MM.1S (cell line): ENCODE data around the gene ACAA1.

Experiments
- DNase-seq: peaks from one replicate; pipeline ENCODE4 v3.0.0-alpha.2; 2015
- H2AFZ ChIP-seq: fragments of 300-600 bp; sonication (generic); 2 replicates; pipeline ENCODE4 v1.6.0; 2016; ENCODE audit warnings: antibody characterized with exemption, low read length
- H3F3A ChIP-seq: fragments of 300-600 bp; sonication (generic); 2 replicates; pipeline ENCODE4 v1.6.1; 2016; ENCODE audit warnings: mild to moderate bottlenecking, antibody characterized with exemption, low read length, moderate library complexity, mixed read lengths; ENCODE audit not compliant: insufficient read depth
- H3K27ac ChIP-seq: fragments of 300-600 bp; sonication (generic); 2 replicates; pipeline ENCODE4 v1.5.1; 2016; ENCODE audit warnings: mild to moderate bottlenecking, low read length
- H3K27me3 ChIP-seq: fragments of 300-600 bp; sonication (generic); replicated peaks from 2 replicates; pipeline ENCODE4 v1.6.0; 2016; ENCODE audit warnings: low read length; ENCODE audit not compliant: insufficient read depth
- H3K36me3 ChIP-seq: fragments of 300-600 bp; sonication (generic); replicated peaks from 2 replicates; pipeline ENCODE4 v1.6.1; 2016; ENCODE audit warnings: mild to moderate bottlenecking, low read length, mixed read lengths; ENCODE audit not compliant: insufficient read depth
- H3K4me1 ChIP-seq: fragments of 300-600 bp; sonication (generic); 2 replicates; pipeline ENCODE4 v1.6.1; 2016; ENCODE audit warnings: low read length, mixed read lengths
- H3K4me2 ChIP-seq: fragments of 300-600 bp; sonication (generic); 2 replicates; pipeline ENCODE4 v1.6.0; 2016; ENCODE audit warnings: low read depth, low read length
- H3K4me3 ChIP-seq: fragments of 300-600 bp; sonication (generic); 2 replicates; pipeline ENCODE4 v1.5.1; 2016; ENCODE audit warnings: low read length, mixed read lengths
- H3K79me2 ChIP-seq: fragments of 300-600 bp; sonication (generic); 2 replicates; pipeline ENCODE4 v1.6.1; 2016; ENCODE audit warnings: mixed run types, low read length, mixed read lengths
- H3K9ac ChIP-seq: fragments of 300-600 bp; sonication (generic); 2 replicates; pipeline ENCODE4 v1.6.1; 2016; ENCODE audit warnings: low read length, mixed read lengths
- H3K9me2 ChIP-seq: fragments of 300-600 bp; sonication (generic); replicated peaks from 2 replicates; pipeline ENCODE4 v1.6.1; 2016; ENCODE audit warnings: mild to moderate bottlenecking, low read length, mixed read lengths; ENCODE audit not compliant: insufficient read depth
- H3K9me3 ChIP-seq: fragments of 300-600 bp; sonication (generic); replicated peaks from 2 replicates; pipeline ENCODE4 v1.6.1; 2016; ENCODE audit warnings: mild to moderate bottlenecking, low read length, mixed read lengths; ENCODE audit not compliant: insufficient read depth
- H4K20me1 ChIP-seq: fragments of 300-600 bp; sonication (generic); 2 replicates; pipeline ENCODE4 v1.6.1; 2016; ENCODE audit warnings: mild to moderate bottlenecking, low read length, moderate library complexity, mixed read lengths; ENCODE audit not compliant: insufficient read depth
- EZH2 ChIP-seq: fragments of 300-600 bp; sonication (generic); optimal IDR thresholded peaks from 2 replicates; pipeline ENCODE3; 2017; ENCODE audit warnings: low read depth, mild to moderate bottlenecking, antibody characterized with exemption, low read length, mixed read lengths
- EZH2phosphoT487 ChIP-seq: fragments of 300-600 bp; sonication (generic); IDR thresholded peaks from 2 replicates; pipeline ENCODE4 v1.6.1; 2018; ENCODE audit warnings: antibody characterized with exemption, low read length
- TF ChIP-seq, protein P1 (sequence below): fragments of 300-600 bp; sonication (generic); IDR thresholded peaks from 2 replicates; pipeline ENCODE4 v1.5.1; 2016; ENCODE audit warnings: antibody characterized with exemption, low read length, mixed read lengths

Gene ACAA1

DNA sequence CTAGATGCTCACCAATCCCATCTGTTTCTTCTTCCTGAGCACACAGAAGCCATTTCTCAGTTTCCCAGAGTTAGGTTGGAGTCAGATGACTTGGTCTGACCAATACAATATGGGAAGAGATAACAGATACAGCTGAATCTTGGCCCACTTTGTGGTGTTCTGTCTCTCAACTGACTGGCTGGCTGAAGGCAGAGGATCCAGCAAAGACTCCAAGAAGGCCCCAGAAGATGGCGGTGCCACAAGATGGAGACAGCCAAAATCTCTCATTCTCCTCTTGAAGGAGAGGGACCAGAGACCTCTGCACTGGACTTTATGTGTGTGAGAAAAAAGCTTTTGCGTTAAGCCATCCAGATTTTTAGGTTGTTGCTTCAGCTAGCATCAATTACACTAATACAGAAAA, 20.2 kb upstream of the ACAA1 start:
- no peaks in the 10 kb centered on the region for H3K9me2 ChIP-seq
- H3K9ac ChIP-seq, result no peak overlapping the region
- H3K4me3 ChIP-seq, result no peak overlapping the region
- no peaks in the 10 kb centered on the region for H4K20me1 ChIP-seq
- H3K36me3 ChIP-seq, result no peaks in the 10 kb centered on the region
- no peaks in the 10 kb centered on the region for H3K9me3 ChIP-seq
- no peak overlapping the region for H3K4me2 ChIP-seq
- H3K27me3 ChIP-seq, result no peaks in the 10 kb centered on the region
- no peak overlapping the region for H2AFZ ChIP-seq
- H3K4me1 ChIP-seq, result no peaks in the 10 kb centered on the region
- DNase-seq, result no peak
- H3K79me2 ChIP-seq, result no peaks in the 10 kb centered on the region
- TF ChIP-seq, protein P1, sequence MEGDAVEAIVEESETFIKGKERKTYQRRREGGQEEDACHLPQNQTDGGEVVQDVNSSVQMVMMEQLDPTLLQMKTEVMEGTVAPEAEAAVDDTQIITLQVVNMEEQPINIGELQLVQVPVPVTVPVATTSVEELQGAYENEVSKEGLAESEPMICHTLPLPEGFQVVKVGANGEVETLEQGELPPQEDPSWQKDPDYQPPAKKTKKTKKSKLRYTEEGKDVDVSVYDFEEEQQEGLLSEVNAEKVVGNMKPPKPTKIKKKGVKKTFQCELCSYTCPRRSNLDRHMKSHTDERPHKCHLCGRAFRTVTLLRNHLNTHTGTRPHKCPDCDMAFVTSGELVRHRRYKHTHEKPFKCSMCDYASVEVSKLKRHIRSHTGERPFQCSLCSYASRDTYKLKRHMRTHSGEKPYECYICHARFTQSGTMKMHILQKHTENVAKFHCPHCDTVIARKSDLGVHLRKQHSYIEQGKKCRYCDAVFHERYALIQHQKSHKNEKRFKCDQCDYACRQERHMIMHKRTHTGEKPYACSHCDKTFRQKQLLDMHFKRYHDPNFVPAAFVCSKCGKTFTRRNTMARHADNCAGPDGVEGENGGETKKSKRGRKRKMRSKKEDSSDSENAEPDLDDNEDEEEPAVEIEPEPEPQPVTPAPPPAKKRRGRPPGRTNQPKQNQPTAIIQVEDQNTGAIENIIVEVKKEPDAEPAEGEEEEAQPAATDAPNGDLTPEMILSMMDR, result no peak
- TF ChIP-seq EZH2 (no peak), EZH2phosphoT487 (no peak)
- no peak overlapping the region for H3K27ac ChIP-seq
- no peaks in the 10 kb centered on the region for H3F3A ChIP-seq

DNA sequence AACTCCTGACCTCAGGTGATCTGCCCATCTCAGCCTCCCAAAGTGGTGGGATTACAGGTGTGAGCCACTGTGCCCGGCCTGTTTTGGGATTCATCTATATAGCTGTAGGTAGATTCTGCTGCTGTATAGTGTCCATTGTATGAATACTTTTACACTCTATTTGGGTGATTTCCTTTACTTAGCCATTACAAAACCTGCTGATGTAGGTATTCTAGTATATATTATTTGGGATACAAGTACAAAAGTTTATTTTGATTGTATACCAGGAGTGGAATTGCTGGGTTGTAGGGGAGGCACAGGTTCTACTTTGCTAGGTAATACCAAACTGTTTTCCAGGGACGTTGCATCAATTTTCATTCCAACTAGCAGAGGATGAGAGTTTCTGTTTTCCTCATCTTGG, 18.9 kb upstream of the ACAA1 start:
- Histone ChIP-seq H2AFZ (no peak overlapping the region), H3K9ac (no peak overlapping the region), H3K4me2 (no peak overlapping the region), H3F3A (no peaks in the 10 kb centered on the region), H3K27me3 (no peaks in the 10 kb centered on the region), H3K36me3 (no peaks in the 10 kb centered on the region), H4K20me1 (no peaks in the 10 kb centered on the region), H3K79me2 (no peaks in the 10 kb centered on the region), H3K4me3 (no peak overlapping the region), H3K9me2 (no peaks in the 10 kb centered on the region), H3K9me3 (no peaks in the 10 kb centered on the region), H3K4me1 (no peaks in the 10 kb centered on the region), H3K27ac (no peak overlapping the region)
- DNase-seq, result no peak
- TF ChIP-seq EZH2 (no peak), EZH2phosphoT487 (no peak)
- TF ChIP-seq, protein P1, result no peak

DNA sequence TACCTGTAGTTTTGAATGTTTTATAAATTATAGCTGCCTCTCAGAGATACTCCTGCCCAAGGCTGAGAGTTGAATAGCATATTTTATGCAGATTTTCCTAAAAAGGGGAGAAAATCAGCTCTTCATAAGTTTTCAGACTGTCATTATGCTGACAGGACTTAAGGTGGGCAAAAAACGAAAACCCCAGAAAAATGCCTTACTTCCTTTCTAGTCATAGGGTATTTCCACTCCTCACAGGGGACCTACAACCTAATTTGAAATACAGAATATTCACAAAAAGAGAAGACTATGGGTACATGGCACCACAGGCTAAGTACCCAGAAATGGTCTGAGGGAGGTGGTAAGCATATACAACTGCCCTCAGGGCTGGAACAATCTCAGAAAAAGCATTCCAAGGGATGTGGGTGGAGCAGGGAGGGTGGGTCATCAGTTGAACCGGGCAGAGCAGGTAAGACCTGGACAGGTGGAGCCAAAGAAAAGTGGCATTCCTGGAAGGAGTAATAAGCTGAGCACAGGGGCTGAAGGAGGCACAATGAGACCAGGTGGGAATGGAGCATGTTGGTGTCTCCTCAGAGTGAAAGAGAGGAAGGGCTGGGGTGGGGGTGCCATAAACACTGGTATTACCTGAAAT, 17.8 kb upstream of the ACAA1 start:
- Histone ChIP-seq H3K4me2 (no peak overlapping the region), H4K20me1 (no peaks in the 10 kb centered on the region), H3K27me3 (no peaks in the 10 kb centered on the region), H3K9me2 (no peaks in the 10 kb centered on the region), H3K36me3 (no peaks in the 10 kb centered on the region), H3F3A (no peaks in the 10 kb centered on the region), H3K27ac (no peak overlapping the region), H3K4me1 (no peaks in the 10 kb centered on the region), H3K4me3 (no peak overlapping the region), H3K9ac (no peak overlapping the region), H2AFZ (no peak overlapping the region), H3K79me2 (no peaks in the 10 kb centered on the region), H3K9me3 (no peaks in the 10 kb centered on the region)
- TF ChIP-seq, protein P1, result no peak
- TF ChIP-seq EZH2 (no peak), EZH2phosphoT487 (no peak)
- DNase-seq, result no peak
